Smooth muscle cell (in vitro differentiated cells): Measurements from ENCODE around the gene FUT2. TPM values are rescaled to one million over a fixed set of nuclear protein-coding genes. Genes with fewer than 3 reads are reported as not detected.

Experiments used
- DNase-seq: peaks from one replicate; lab custom pipeline; 2025; ENCODE audit not compliant: unreplicated experiment; lab: John Stamatoyannopoulos, UW
- H2AFZ ChIP-seq: fragments of 200-600 bp; sonication (generic); 2 replicates; pipeline ENCODE4 v1.6.0; 2016; ENCODE audit warnings: antibody characterized with exemption, low read depth, mild to moderate bottlenecking
- H3F3A ChIP-seq: fragments of 200-600 bp; sonication (generic); 2 replicates; pipeline ENCODE4 v1.6.0; 2017; ENCODE audit warnings: antibody characterized with exemption, low read depth
- H3K27ac ChIP-seq: fragments of 200-600 bp; sonication (generic); 2 replicates; pipeline ENCODE4 v1.5.1; 2016; ENCODE audit warnings: low read depth, mild to moderate bottlenecking
- H3K27me3 ChIP-seq: fragments of 200-600 bp; sonication (generic); 2 replicates; pipeline ENCODE4 v1.6.1; 2016; ENCODE audit warnings: low read depth, mild to moderate bottlenecking
- H3K36me3 ChIP-seq: fragments of 200-600 bp; sonication (generic); 2 replicates; pipeline ENCODE4 v1.5.1; 2016; ENCODE audit warnings: low read depth
- H3K4me1 ChIP-seq: fragments of 200-600 bp; sonication (generic); 2 replicates; pipeline ENCODE4 v1.5.1; 2016; ENCODE audit warnings: low read depth
- H3K4me2 ChIP-seq: fragments of 200-600 bp; sonication (generic); 2 replicates; pipeline ENCODE4 v1.6.0; 2016; ENCODE audit warnings: mild to moderate bottlenecking
- H3K4me3 ChIP-seq: fragments of 200-600 bp; sonication (generic); 2 replicates; pipeline ENCODE4 v1.5.1; 2016; ENCODE audit warnings: mild to moderate bottlenecking
- H3K79me2 ChIP-seq: fragments of 200-600 bp; sonication (generic); 2 replicates; pipeline ENCODE4 v1.6.0; 2016; ENCODE audit warnings: low read depth, mild to moderate bottlenecking
- H3K9ac ChIP-seq: fragments of 200-600 bp; sonication (generic); 2 replicates; pipeline ENCODE4 v1.6.0; 2016; ENCODE audit warnings: low read depth
- H3K9me3 ChIP-seq: fragments of 200-600 bp; sonication (generic); replicated peaks from 2 replicates; pipeline ENCODE4 v1.5.1; 2016; ENCODE audit warnings: low read depth
- H4K20me1 ChIP-seq: fragments of 200-600 bp; sonication (generic); 2 replicates; pipeline ENCODE4 v1.6.0; 2016; ENCODE audit warnings: low read depth
- CTCF ChIP-seq: fragments of 200-600 bp; sonication (generic); IDR thresholded peaks from 2 replicates; pipeline ENCODE4 v1.5.1; 2017; ENCODE audit warnings: borderline replicate concordance, mild to moderate bottlenecking, antibody characterized with exemption; ENCODE audit not compliant: insufficient read depth, poor library complexity, severe bottlenecking
- WGBS: methylation state at CpG from one replicate; pipeline ENCODE4 v1.1.7; 2016; ENCODE audit warnings: low lambda C conversion rate; 5-methylcytosine and 5-hydroxymethylcytosine counted together
- polyA plus RNA-seq: library from polyadenylated mRNA; unstranded; fragments of >200 nt; fragmentation: Nextera tagmentation; extraction: Ambion mirVana; gene quantifications from 2 replicates; pipeline ENCODE4 v1.2.1, GENCODE V29; 2016
- total RNA-seq: library from RNA; depleted of rRNA; stranded (reverse); fragments of >200 nt; gene quantifications from 2 replicates; pipeline ENCODE4 v1.2.3, GENCODE V29; 2014

The FUT2 gene
- total and polyA plus RNA-seq, 2 experiments from 2014 or later, result 0.18 to 1.1 TPM

- DNase-seq, result peak; percentile 36
- 39% methylated on average over 28 of the region's 28 CpGs for WGBS
- peak overlapping the region; percentile 27 for H3K4me2 ChIP-seq
Measured at GRCh38 chr19:48674921-48675824, 20.6 kb upstream of the FUT2 start.

GRCh38 chr19:48676487-48676886 is 19.3 kb upstream of the FUT2 start:
- H4K20me1 ChIP-seq, result peaks cover 5% of the 10 kb centered on the region
- H3K27ac ChIP-seq, result no peak overlapping the region
- peaks cover 7% of the 10 kb centered on the region for H3K4me1 ChIP-seq
- no peaks in the 10 kb centered on the region for H3F3A ChIP-seq
- 89% methylated on average over 16 of the region's 17 CpGs for WGBS
- H3K9me3 ChIP-seq, result no peaks in the 10 kb centered on the region
- no peaks in the 10 kb centered on the region for H3K36me3 ChIP-seq
- no peaks in the 10 kb centered on the region for H3K79me2 ChIP-seq
- H3K4me3 ChIP-seq, result no peak overlapping the region
- no peak overlapping the region for H3K9ac ChIP-seq
- H3K27me3 ChIP-seq, result no peaks in the 10 kb centered on the region
- no peak for TF ChIP-seq CTCF
- no peak overlapping the region for H3K4me2 ChIP-seq
- H2AFZ ChIP-seq, result no peak overlapping the region
- DNase-seq, result no peak

More at GRCh38 chr19:48674921-48675824, 20.6 kb upstream of the FUT2 start:
- Histone ChIP-seq H2AFZ (no peak overlapping the region), H3K4me1 (peaks cover 7% of the 10 kb centered on the region), H3K27me3 (no peaks in the 10 kb centered on the region), H3K9me3 (no peaks in the 10 kb centered on the region), H3K27ac (no peak overlapping the region), H4K20me1 (no peaks in the 10 kb centered on the region), H3K4me3 (no peak overlapping the region), H3F3A (no peaks in the 10 kb centered on the region), H3K9ac (no peak overlapping the region), H3K36me3 (no peaks in the 10 kb centered on the region), H3K79me2 (no peaks in the 10 kb centered on the region)
- peak; percentile 79 for TF ChIP-seq CTCF

- no peak for DNase-seq
- no peaks in the 10 kb centered on the region for H3K79me2 ChIP-seq
- H3K36me3 ChIP-seq, result no peaks in the 10 kb centered on the region
- WGBS, result 77% methylated on average over 12 of the region's 13 CpGs
- H3K9me3 ChIP-seq, result no peaks in the 10 kb centered on the region
- no peak overlapping the region for H3K9ac ChIP-seq
- H3K4me3 ChIP-seq, result no peak overlapping the region
- peaks cover 7% of the 10 kb centered on the region for H3K4me1 ChIP-seq
- H3K27me3 ChIP-seq, result no peaks in the 10 kb centered on the region
- TF ChIP-seq CTCF, result no peak
- no peak overlapping the region for H3K4me2 ChIP-seq
- peak overlapping the region; percentile 11 for H3K27ac ChIP-seq
- no peak overlapping the region for H2AFZ ChIP-seq
- peaks cover 5% of the 10 kb centered on the region for H4K20me1 ChIP-seq
- no peaks in the 10 kb centered on the region for H3F3A ChIP-seq
Measured at GRCh38 chr19:48676887-48677286, 18.9 kb upstream of the FUT2 start.
